ENCODE results near the gene SNCAIP.
"Not testable (repeated sequence)": the region's sequence is repeated elsewhere in the genome, so short reads cannot be mapped to it uniquely, and the experiment has no call there.

Gene SNCAIP

GRCh38 chr5:122376250-122376649 is 64.2 kb downstream of the SNCAIP start:
- in situ Hi-C loops (cut with HindIII; ENCODE audit: low pct_ligation_motif_present, low sequenced_read_pairs), result no loop called here
- no peak for TF ChIP-seq CTCF (IDR thresholded peaks at IDR 0.05; ENCODE audit: low read depth, low read length, missing control alignments)

GRCh38 chr5:122377026-122377425 is 65.0 kb downstream of the SNCAIP start:
- no peak overlapping the region for H3K27ac ChIP-seq
- no peak overlapping the region for H3K4me3 ChIP-seq (ENCODE audit: low read depth, low read length)
- no peak for TF ChIP-seq CTCF (IDR thresholded peaks at IDR 0.05; ENCODE audit: low read depth, low read length, missing control alignments)
- in situ Hi-C loops (cut with HindIII; ENCODE audit: low pct_ligation_motif_present, low sequenced_read_pairs), result no loop called here
- no peaks in the 10 kb centered on the region for H3K36me3 ChIP-seq (replicated peaks)
- no peak for DNase-seq
- H3K27me3 ChIP-seq (replicated peaks), result no peaks in the 10 kb centered on the region

More at GRCh38 chr5:122376250-122376649, 64.2 kb downstream of the SNCAIP start:
- DNase-seq, result no peak
- H3K27me3 ChIP-seq (replicated peaks), result no peaks in the 10 kb centered on the region
- H3K27ac ChIP-seq, result no peak overlapping the region
- H3K4me3 ChIP-seq (ENCODE audit: low read depth, low read length), result no peak overlapping the region
- no peaks in the 10 kb centered on the region for H3K36me3 ChIP-seq (replicated peaks)

GRCh38 chr5:122382938-122383337 is 70.9 kb downstream of the SNCAIP start:
- in situ Hi-C loops (cut with HindIII; ENCODE audit: low pct_ligation_motif_present, low sequenced_read_pairs); H3K4me3 ChIP-seq (ENCODE audit: low read depth, low read length): not testable (repeated sequence)

GRCh38 chr5:122384739-122385235 is 72.8 kb downstream of the SNCAIP start:
- Histone ChIP-seq H3K4me3 (ENCODE audit: low read depth, low read length) (no peak overlapping the region), H3K27me3 (replicated peaks) (no peaks in the 10 kb centered on the region), H3K36me3 (replicated peaks) (no peaks in the 10 kb centered on the region), H3K27ac (no peak overlapping the region)
- in situ Hi-C loops (cut with HindIII; ENCODE audit: low pct_ligation_motif_present, low sequenced_read_pairs), result no loop called here
- TF ChIP-seq CTCF (IDR thresholded peaks at IDR 0.05; ENCODE audit: low read depth, low read length, missing control alignments), result no peak
- no peak for DNase-seq

More at GRCh38 chr5:122382938-122383337, 70.9 kb downstream of the SNCAIP start:
- not testable (repeated sequence) for H3K36me3 ChIP-seq (replicated peaks); DNase-seq; H3K27ac ChIP-seq; H3K27me3 ChIP-seq (replicated peaks)

GRCh38 chr5:122385286-122385685 is 73.2 kb downstream of the SNCAIP start:
- TF ChIP-seq CTCF (IDR thresholded peaks at IDR 0.05; ENCODE audit: low read depth, low read length, missing control alignments), result no peak
- Histone ChIP-seq H3K4me3 (ENCODE audit: low read depth, low read length) (no peak overlapping the region), H3K27ac (no peak overlapping the region), H3K36me3 (replicated peaks) (no peaks in the 10 kb centered on the region), H3K27me3 (replicated peaks) (no peaks in the 10 kb centered on the region)
- in situ Hi-C loops (cut with HindIII; ENCODE audit: low pct_ligation_motif_present, low sequenced_read_pairs), result no loop called here
- no peak for DNase-seq

GRCh38 chr5:122385808-122386207 is 73.8 kb downstream of the SNCAIP start:
- in situ Hi-C loops (cut with HindIII; ENCODE audit: low pct_ligation_motif_present, low sequenced_read_pairs), result no loop called here
- TF ChIP-seq CTCF (IDR thresholded peaks at IDR 0.05; ENCODE audit: low read depth, low read length, missing control alignments), result no peak
- Histone ChIP-seq H3K36me3 (replicated peaks) (no peaks in the 10 kb centered on the region), H3K27me3 (replicated peaks) (no peaks in the 10 kb centered on the region), H3K27ac (no peak overlapping the region), H3K4me3 (ENCODE audit: low read depth, low read length) (no peak overlapping the region)
- DNase-seq, result no peak
